NCI-H226 (cell line): ENCODE data around the gene KCNC2.

Experiments
- DNase-seq: peaks from one replicate; pipeline ENCODE4 v3.0.0-alpha.2; 2015

KCNC2 gene

GRCh38 chr12:75157385-75157784 is 52.3 kb downstream of the KCNC2 start:
- no peak for DNase-seq

GRCh38 chr12:75155962-75156361 is 53.7 kb downstream of the KCNC2 start:
- no peak for DNase-seq

GRCh38 chr12:75154388-75154787 is 55.3 kb downstream of the KCNC2 start:
- no peak for DNase-seq

- no peak for DNase-seq
Measured at GRCh38 chr12:75139196-75139595, 70.4 kb downstream of the KCNC2 start.

- DNase-seq: no peak
Measured at GRCh38 chr12:75137896-75138295, 71.7 kb downstream of the KCNC2 start.

GRCh38 chr12:75135026-75135425 is 74.6 kb downstream of the KCNC2 start:
- no peak for DNase-seq

GRCh38 chr12:75130811-75131210 is 78.8 kb downstream of the KCNC2 start:
- no peak for DNase-seq

- no peak for DNase-seq
Measured at GRCh38 chr12:75129275-75129674, 80.4 kb downstream of the KCNC2 start.

GRCh38 chr12:75121036-75121705 is 88.5 kb downstream of the KCNC2 start:
- DNase-seq: no peak

- peak; percentile 69 for DNase-seq
Measured at GRCh38 chr12:75120311-75120711, 89.3 kb downstream of the KCNC2 start.

GRCh38 chr12:75116646-75117198 is 92.9 kb downstream of the KCNC2 start:
- no peak for DNase-seq

- DNase-seq: no peak
Measured at GRCh38 chr12:75115748-75116147, 93.9 kb downstream of the KCNC2 start.

- no peak for DNase-seq
Measured at GRCh38 chr12:75103822-75104221, 105.8 kb downstream of the KCNC2 start.

- DNase-seq: no peak
Measured at GRCh38 chr12:75101781-75102180, 107.9 kb downstream of the KCNC2 start.

GRCh38 chr12:75099210-75099609 is 110.4 kb downstream of the KCNC2 start:
- DNase-seq: no peak

- DNase-seq: no peak
Measured at GRCh38 chr12:75097003-75097402, 112.6 kb downstream of the KCNC2 start.

GRCh38 chr12:75087654-75088053 is 122.0 kb downstream of the KCNC2 start:
- no peak for DNase-seq

- DNase-seq: no peak
Measured at GRCh38 chr12:75086091-75087038, 123.3 kb downstream of the KCNC2 start.

GRCh38 chr12:75081305-75081704 is 128.3 kb downstream of the KCNC2 start:
- DNase-seq: no peak

- DNase-seq: no peak
Measured at GRCh38 chr12:75080582-75080981, 129.1 kb downstream of the KCNC2 start.

- DNase-seq: no peak
Measured at GRCh38 chr12:75065482-75065881, 144.2 kb downstream of the KCNC2 start.

- no peak for DNase-seq
Measured at GRCh38 chr12:75062691-75063090, 146.9 kb downstream of the KCNC2 start.

- no peak for DNase-seq
Measured at GRCh38 chr12:75058228-75058627, 151.4 kb downstream of the KCNC2 start.

- DNase-seq: no peak
Measured at GRCh38 chr12:75048767-75049166, 160.9 kb downstream of the KCNC2 start.
